ENCODE data around the gene BRIP1.
A peak's percentile ranks its signal among the peaks of the same experiment; 100 is the strongest.
"Not testable (repeated sequence)": the region's sequence is repeated elsewhere in the genome, so short reads cannot be mapped to it uniquely, and the experiment has no call there.

The BRIP1 gene

DNA sequence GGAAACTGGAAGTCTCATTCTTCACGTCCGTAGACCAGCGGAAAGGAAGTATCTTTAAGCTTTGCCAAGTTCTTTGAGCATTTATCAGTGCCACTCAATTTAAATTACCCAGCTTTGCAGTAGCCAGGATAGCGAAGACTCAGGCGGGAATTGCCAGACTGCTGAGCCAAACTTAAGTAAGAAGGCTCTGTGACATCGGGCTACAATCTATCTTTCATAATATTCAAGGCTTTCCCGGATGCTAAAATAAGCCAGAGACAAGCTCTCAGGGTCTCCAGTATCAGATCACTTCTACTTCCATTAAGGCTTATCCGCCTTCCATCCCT lies 436 bp upstream of the BRIP1 start:
- H3K27ac ChIP-seq = peak overlapping the region; percentile 83
- no peak for TF ChIP-seq ZFX (IDR thresholded peaks at IDR 0.05; ENCODE audit: borderline replicate concordance)
- TF ChIP-seq CTCF (IDR thresholded peaks at IDR 0.05) = no peak

GRCh38 chr17:61862105-61862574 lies 1.2 kb downstream of the BRIP1 start:
- H3K27ac ChIP-seq = peak overlapping the region; percentile 83; the same call in 1 of the 2 replicates
- TF ChIP-seq ZFX (IDR thresholded peaks at IDR 0.05; ENCODE audit: borderline replicate concordance) = no peak
- TF ChIP-seq CTCF (IDR thresholded peaks at IDR 0.05) = no peak

DNA sequence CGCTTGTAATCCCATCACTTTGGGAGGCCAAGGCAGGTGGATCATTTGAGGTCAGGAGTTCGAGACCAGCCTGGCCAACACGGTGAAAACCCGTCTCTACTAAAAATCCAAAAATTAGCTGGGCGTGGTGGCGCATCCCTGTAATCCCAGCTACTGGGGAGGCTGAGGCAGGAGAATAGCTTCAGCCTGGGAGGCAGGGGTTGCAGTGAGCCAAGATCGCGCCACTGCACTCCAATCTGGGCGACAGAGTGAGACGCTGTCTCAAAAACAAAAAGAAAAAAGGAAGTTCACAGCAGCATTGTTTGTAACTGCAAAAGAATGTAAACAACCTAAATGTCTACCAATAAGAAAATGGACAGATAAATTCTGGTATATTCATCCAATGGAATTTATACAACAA lies 2.9 kb downstream of the BRIP1 start:
- not testable (repeated sequence) for H3K27ac ChIP-seq

GRCh38 chr17:61856035-61856434 lies 7.3 kb downstream of the BRIP1 start:
- H3K27ac ChIP-seq = no peak overlapping the region
- TF ChIP-seq CTCF (IDR thresholded peaks at IDR 0.05) = no peak
- no peak for TF ChIP-seq ZFX (IDR thresholded peaks at IDR 0.05; ENCODE audit: borderline replicate concordance)

- TF ChIP-seq ZFX (IDR thresholded peaks at IDR 0.05; ENCODE audit: borderline replicate concordance) = no peak
- no peak for TF ChIP-seq CTCF (IDR thresholded peaks at IDR 0.05)
- no peak overlapping the region for H3K27ac ChIP-seq
Observed at GRCh38 chr17:61852857-61853256, 10.5 kb downstream of the BRIP1 start.

DNA sequence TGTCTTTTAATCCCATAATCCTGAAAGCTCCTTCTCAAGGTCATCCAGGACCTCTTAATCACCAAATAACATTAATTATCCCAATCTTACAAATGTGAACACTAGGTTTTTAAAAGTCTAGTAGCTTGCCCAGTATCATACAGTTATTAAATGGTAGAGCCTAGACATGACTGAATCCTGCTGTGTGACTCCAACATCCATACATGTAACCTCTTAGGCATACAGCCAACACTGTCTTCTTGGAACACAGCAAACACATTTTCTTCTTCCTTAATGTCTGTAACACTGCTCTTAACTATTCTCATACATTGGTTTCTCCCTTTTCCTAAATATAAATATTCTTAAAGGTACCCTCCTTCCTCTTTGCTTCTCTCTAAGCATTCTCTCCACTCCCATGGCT lies 13.7 kb downstream of the BRIP1 start:
- H3K27ac ChIP-seq = no peak overlapping the region
- TF ChIP-seq ZFX (IDR thresholded peaks at IDR 0.05; ENCODE audit: borderline replicate concordance) (no peak), CTCF (IDR thresholded peaks at IDR 0.05) (no peak)

- no peak overlapping the region for H3K27ac ChIP-seq
Observed at GRCh38 chr17:61848896-61849295, 14.4 kb downstream of the BRIP1 start.

More at GRCh38 chr17:61848896-61849295, 14.4 kb downstream of the BRIP1 start:
- TF ChIP-seq CTCF (IDR thresholded peaks at IDR 0.05) (no peak), ZFX (IDR thresholded peaks at IDR 0.05; ENCODE audit: borderline replicate concordance) (no peak)
